Peyer's patch (tissue), 4 donors: ENCODE results near the gene LIMS2.

ENCODE experiments used
- POLR2A ChIP-seq, 2 donors: fragments of 450-650 bp; IDR thresholded peaks; one replicate each; pipeline ENCODE4 v1.5.1; 2017; ENCODE audit warnings: antibody characterized with exemption in 2 of 2, mild to moderate bottlenecking in 2 of 2, moderate library complexity in 2 of 2
- TF ChIP-seq, protein P1 (sequence below), 6 experiments: fragments of 450-650 bp in 4 of 6; fragments of 200-600 bp in 2 of 6; sonication (generic) in 1 of 6; IDR thresholded peaks; one replicate each; pipeline ENCODE4 v1.5.1; 2017 to 2019; ENCODE audit warnings: antibody characterized with exemption in 6 of 6, mild to moderate bottlenecking in 3 of 6, moderate library complexity in 1 of 6

- TF ChIP-seq, protein P1, sequence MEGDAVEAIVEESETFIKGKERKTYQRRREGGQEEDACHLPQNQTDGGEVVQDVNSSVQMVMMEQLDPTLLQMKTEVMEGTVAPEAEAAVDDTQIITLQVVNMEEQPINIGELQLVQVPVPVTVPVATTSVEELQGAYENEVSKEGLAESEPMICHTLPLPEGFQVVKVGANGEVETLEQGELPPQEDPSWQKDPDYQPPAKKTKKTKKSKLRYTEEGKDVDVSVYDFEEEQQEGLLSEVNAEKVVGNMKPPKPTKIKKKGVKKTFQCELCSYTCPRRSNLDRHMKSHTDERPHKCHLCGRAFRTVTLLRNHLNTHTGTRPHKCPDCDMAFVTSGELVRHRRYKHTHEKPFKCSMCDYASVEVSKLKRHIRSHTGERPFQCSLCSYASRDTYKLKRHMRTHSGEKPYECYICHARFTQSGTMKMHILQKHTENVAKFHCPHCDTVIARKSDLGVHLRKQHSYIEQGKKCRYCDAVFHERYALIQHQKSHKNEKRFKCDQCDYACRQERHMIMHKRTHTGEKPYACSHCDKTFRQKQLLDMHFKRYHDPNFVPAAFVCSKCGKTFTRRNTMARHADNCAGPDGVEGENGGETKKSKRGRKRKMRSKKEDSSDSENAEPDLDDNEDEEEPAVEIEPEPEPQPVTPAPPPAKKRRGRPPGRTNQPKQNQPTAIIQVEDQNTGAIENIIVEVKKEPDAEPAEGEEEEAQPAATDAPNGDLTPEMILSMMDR (IDR thresholded peaks at IDR 0.05): no peak
- TF ChIP-seq POLR2A (IDR thresholded peaks at IDR 0.05): no peak
These were observed 64.0 kb downstream of the LIMS2 start for GRCh38 chr2:127611076-127611925.
